Measurements from ENCODE around the gene MKLN1.

The MKLN1 gene

GRCh38 chr7:131521651-131522163 is 194.0 kb downstream of the MKLN1 start:
- no peak for DNase-seq (ENCODE audit: low read depth in 2 of 2)

DNA sequence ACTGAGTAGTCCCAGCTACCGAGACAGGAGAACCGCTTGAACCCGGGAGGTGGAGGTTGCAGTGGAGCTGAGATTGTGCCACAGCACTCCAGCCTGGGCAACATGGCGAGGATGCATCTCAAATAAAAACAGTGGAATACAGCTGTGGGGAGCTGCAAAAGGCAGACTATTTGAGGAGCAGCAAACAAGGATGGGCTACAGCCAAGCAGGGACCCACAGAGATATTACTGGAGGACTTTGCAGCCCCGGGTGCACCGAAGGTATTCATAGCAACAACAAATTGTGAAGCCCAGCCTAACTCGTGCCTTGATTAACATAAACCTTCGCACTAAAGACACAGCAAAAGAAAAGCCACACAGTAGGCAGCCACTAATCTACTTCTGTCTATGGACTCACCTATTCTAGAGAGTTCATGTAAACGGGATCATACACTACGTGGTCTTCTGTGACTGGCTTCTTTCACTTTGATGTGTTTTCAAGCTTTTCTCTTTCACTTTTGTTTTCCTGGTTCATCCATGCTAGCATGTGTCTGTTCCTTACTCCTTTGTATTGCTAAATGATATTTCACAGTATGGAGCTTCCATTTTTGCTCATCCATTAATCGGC is 194.8 kb downstream of the MKLN1 start:
- no peak for DNase-seq (ENCODE audit: low read depth in 2 of 2)

GRCh38 chr7:131524115-131524514 is 196.4 kb downstream of the MKLN1 start:
- DNase-seq (ENCODE audit: low read depth in 2 of 2), result no peak

DNA sequence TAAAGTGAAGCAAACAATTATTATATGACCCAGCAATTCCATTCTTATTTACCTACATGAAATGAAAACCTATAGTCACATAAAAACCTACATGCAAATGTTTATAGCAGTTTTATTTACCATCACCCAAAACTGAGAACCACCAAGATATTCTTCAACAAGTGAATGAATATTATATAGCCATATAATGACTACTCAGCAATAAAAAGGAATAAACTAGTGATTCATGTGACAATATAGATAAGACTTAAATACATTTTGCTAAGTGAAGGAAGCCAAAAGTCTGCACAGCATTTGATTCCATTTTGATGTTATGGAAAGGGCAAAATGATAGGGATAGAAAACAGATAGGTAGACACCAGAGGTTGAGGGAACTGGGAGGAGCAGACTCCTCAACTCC is 197.0 kb downstream of the MKLN1 start:
- DNase-seq (ENCODE audit: low read depth in 2 of 2), result no peak

DNA sequence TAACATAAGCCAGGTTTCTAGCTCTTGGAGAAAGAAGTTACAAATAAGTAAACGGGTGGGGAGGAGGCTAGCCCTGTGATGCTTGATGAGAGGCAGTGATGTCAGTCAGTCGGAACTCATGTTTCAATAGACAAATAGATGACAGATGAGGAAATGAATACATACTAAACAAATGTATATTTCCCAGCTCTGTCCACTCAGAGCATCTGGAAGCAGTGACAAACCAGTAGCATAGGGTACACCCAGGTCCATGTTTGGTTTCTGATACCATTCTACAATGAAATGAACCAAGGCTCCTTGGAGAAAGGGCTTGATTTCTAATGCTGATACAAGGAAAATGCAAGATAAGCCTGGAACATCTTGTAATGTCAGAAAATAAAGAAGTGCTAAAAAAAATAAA is 198.1 kb downstream of the MKLN1 start:
- DNase-seq (ENCODE audit: low read depth in 2 of 2), result no peak

DNA sequence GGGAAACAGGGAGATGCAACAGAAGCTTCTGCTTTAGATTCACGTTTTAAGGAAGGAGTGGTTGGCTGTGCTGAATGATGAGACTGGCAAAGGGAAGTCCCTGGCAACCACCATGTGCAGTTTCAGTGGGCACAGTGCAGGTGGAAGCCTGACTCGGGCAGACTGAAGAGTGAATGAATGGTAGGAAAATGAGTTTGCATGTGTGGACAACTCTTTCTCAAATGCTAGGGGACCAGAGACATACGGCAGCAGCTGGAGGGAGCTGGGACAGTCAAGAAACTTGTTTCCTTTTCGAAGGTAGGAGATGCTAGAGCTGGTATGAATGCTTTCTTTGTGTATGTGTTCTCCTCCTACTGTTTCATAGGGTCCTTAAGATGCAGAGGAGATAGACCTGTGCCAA is 199.8 kb downstream of the MKLN1 start:
- DNase-seq (ENCODE audit: low read depth in 2 of 2), result no peak

DNA sequence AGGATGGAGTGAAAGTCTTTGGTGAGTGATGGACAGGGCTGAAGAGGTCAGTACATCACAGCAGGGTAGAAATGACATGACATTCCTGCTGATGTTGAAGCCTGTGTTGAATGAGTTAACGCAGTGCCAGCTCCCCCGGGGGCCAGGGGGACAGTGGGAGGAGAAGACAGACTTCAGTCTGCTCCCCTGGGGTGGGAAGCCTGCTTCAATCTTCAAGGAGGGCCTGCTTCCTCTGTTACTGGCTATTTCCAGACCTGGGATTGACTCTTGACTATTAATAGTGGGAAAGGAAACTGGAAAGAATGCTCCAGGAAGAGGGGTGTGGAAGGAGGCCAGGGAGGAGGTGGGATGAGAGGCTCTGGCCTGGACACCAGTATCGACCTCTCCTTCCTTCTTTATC is 201.5 kb downstream of the MKLN1 start:
- no peak for DNase-seq (ENCODE audit: low read depth in 2 of 2)

DNA sequence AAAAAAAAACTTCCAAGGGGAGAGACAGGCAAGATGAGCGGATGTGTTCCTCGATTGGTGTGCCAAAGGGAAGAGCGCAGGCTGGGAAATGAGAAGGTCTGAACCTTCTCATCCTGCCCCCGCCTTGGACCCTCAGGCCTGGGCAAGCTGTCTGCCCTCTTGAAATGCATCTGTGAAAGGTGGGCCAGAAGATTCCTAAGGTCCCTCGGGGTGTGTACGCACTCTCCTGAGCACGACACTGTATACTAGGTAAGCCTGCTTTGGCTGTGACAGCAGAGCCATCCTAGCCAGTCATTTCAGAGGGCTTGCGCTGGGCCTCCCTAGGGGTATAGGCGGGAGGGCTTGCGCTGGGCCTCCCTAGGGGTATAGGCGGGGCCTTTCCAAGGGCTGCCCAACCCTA is 201.9 kb downstream of the MKLN1 start:
- DNase-seq (ENCODE audit: low read depth in 2 of 2), result no peak

GRCh38 chr7:131530137-131530536 is 202.5 kb downstream of the MKLN1 start:
- DNase-seq (ENCODE audit: low read depth in 2 of 2), result no peak

GRCh38 chr7:131532570-131533091 is 205.0 kb downstream of the MKLN1 start:
- DNase-seq (ENCODE audit: low read depth in 2 of 2), result no peak

DNA sequence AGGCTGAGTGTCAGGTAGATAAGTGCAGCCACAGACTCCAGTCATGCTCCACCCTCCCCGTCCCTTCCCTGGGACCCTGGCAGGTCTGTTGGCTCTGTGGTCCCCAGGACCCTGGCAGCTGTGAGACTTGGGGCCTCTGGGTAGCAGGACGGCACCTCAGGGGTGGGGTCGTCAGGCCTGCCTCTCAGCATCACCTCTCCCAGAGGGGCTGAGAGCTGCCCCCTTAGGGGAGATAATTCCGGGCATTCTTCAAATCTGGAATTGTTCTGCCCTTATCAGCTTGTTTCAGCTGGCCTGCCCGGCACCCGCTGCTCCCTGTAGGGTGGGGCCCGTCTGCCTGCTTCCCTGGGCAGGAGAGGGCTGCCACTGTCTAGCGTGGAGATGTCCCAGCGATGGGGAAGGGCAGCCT is 205.5 kb downstream of the MKLN1 start:
- no peak for DNase-seq (ENCODE audit: low read depth in 2 of 2)

DNA sequence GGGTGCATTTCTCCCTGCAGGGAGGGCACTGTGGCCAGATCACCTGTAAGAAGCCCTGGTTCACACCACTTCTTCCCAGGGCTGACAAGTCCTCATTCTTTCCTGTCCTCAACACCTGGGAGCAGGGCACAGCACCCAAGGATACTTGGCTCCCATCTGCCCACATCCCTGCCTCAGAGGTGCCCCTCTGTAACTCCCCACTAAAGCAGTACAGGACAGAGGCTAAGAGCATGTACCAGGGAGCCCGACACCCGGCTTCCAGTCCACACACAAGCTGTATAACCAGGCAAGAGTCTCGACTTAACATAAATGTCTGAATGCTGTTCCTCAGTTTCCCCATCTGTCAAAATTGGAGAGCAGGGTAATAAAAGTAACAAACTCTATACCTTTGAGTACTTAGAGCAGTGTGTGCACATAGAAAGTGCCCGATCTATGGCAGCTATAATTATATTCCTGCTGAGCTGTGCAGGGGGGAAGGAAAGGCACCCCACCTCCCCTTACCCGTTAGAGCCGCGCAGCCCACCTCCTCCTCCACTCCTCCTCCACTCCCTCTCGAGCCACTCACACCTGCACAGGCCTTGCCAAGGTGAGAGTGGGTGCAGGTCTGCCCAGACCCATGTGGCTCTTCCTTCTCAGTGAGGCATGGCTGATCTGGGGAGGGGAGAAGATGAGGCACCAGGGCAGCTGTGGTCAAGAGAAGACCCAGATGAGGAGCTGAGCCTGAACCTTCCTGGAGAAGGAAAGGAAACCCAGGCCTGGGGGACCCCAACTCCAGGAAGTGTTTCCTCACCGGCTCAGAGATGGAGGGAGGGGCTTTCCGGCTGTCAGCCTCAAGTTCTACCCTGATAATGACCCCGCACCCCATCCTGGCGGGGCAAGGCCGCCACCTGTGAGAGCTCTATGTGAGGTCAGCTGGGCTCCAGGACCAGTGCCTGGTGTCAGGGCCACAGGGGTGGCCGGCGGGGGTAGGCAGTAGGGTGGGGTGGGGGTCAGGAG is 206.2 kb downstream of the MKLN1 start:
- DNase-seq (ENCODE audit: low read depth in 2 of 2), result no peak

DNA sequence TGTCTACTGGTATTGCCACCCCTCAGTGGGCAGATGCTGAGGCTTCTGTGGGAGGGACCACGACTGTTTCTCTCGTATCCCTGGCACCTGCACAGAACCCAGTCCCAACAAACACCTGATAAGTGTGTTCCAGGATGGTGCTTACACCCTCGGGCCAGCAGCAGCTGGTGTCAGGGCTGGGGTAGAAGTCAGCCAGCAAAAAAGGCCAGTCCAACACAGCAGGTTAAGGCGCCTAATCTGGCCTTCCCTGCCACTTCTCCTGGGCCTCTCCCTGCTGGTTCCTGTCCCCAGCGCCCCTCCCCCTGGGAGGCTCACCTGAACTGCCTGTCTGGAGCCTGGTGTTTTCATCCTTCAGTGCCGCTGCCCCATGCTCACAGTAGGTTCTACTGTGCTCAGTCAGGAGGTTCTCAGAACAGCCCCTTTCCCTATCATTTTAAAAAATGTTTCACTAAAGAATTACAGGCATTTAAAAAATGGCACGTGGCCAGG is 208.7 kb downstream of the MKLN1 start:
- no peak for DNase-seq (ENCODE audit: low read depth in 2 of 2)

DNA sequence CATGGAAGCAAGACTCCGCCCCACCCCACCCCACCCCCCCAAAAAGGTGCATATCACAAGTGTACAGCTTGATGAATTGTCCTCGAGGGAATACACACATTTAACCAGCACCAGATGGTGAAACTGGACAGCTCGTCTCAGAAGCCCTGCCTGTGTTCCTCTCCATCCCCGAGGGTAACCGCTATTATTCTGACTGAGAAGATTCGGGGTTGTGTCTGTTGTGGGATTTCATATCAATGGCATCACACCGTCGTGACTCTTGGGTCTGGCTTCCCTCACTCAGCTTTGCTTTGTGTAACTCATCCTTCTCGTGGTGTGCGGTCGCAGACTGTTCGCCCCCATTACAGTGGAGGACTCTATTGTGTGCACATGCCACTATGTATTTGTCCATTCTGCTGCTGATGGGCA is 209.9 kb downstream of the MKLN1 start:
- DNase-seq (ENCODE audit: low read depth in 2 of 2), result no peak

- no peak for DNase-seq (ENCODE audit: low read depth in 2 of 2)
Measured at GRCh38 chr7:131538071-131538812, 210.6 kb downstream of the MKLN1 start.

- DNase-seq (ENCODE audit: low read depth in 2 of 2), result no peak
Measured at GRCh38 chr7:131538813-131539179, 211.1 kb downstream of the MKLN1 start.

GRCh38 chr7:131540491-131541162 is 213.0 kb downstream of the MKLN1 start:
- DNase-seq (ENCODE audit: low read depth in 2 of 2), result no peak

DNA sequence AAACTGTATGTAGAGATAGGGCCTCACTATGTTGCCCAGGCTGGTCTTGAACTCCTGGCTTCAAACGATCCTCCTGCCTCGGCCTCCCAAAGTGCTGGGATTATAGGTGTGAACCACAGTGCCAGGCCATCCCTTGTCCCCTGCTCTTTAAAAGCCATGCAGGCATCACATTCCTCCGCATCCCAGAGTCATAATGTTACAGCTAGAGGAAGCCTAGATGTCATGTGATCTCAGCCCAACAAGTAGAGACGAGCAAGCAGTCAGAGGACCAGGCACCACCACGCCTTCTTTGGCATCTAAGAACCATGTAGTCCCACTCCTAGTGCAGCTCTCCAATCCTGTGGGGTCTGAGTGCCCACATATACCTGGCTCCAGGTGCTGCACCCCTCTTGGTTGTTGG is 215.6 kb downstream of the MKLN1 start:
- no peak for DNase-seq (ENCODE audit: low read depth in 2 of 2)

DNA sequence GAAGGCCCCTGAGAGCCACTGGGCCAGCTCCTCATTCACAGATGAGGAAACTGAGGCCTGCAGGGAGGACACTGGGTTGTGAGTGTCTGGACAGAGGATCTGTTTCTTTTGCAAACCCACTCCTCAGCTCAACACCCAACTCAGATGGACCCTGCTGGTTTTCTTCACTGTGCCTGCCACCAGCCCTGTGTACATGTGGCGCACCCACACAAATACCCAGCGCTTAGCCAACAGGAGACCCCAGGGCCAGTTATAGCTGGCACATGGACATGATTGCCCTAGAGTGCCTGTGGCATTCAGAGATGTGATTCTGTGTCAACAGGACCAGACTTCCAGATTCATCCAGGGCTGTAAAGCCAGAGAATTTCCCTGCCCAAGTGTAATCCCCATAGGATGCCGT is 216.3 kb downstream of the MKLN1 start:
- no peak for DNase-seq (ENCODE audit: low read depth in 2 of 2)

- DNase-seq (ENCODE audit: low read depth in 2 of 2), result no peak
Measured at GRCh38 chr7:131544449-131545301, 217.0 kb downstream of the MKLN1 start.

All from stimulated activated CD4-positive, alpha-beta T cell treated with anti-CD3 and anti-CD28 coated beads, Interleukin-1b, Interleukin-23, amount 100 ng/mL, for 4 hours (primary cell).